ENCODE measurements around the gene ARMH2.
"Not testable (repeated sequence)": the region's sequence is repeated elsewhere in the genome, so short reads cannot be mapped to it uniquely, and the experiment has no call there.

The ARMH2 gene

DNA sequence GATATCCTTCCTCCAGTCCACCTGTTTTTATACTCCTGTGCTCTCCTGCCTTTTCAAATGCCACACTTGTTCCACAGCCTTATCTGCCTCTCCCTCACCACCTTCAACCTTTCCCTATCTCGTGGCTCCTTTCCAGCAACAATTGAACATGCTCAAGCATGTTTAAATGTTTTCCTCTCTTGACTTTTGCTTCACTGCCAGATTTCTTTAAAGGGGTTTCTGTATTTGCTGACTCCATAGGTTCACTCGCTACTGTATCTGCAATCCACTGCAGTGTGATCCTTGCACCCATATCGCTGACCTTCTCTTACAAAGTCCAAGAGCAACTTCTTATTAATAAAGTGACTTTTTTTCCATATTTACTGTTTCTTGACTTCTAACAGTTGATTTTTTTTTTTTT lies 35.1 kb downstream of the ARMH2 start:
- DNase-seq (no peak), ATAC-seq (no peak)
- Mint-ChIP-seq H3K27me3 (no peaks in the 10 kb centered on the region), H3K9me3 (no peaks in the 10 kb centered on the region), H3K4me1 (peaks cover 2% of the 10 kb centered on the region), H3K4me3 (no peak overlapping the region), H3K27ac (no peak overlapping the region), H3K36me3 (ENCODE audit: low read depth) (no peaks in the 10 kb centered on the region)

DNA sequence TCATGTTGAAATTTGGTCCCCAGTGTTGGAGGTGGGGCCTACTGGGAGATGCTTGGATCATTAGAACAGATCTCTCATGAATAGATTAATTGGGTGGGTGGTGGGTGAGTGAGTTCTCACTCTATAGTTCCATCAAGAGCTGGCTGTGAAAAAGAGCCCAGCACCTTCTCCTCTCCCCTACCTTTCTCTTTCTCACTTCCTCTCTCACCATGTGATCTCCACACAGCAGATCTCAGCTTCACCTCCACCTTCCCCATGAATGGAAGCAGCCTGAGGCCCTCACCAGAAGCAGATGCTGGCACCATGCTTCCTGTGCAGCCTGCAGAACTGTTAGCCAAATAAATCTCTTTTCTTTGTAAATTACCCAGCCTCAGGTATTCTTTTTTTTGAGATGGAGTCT lies 36.9 kb downstream of the ARMH2 start:
- Mint-ChIP-seq H3K4me1 (peaks cover 2% of the 10 kb centered on the region), H3K4me3 (no peak overlapping the region), H3K9me3 (no peaks in the 10 kb centered on the region), H3K27ac (no peak overlapping the region), H3K36me3 (ENCODE audit: low read depth) (no peaks in the 10 kb centered on the region), H3K27me3 (no peaks in the 10 kb centered on the region)
- DNase-seq (no peak), ATAC-seq (no peak)

DNA sequence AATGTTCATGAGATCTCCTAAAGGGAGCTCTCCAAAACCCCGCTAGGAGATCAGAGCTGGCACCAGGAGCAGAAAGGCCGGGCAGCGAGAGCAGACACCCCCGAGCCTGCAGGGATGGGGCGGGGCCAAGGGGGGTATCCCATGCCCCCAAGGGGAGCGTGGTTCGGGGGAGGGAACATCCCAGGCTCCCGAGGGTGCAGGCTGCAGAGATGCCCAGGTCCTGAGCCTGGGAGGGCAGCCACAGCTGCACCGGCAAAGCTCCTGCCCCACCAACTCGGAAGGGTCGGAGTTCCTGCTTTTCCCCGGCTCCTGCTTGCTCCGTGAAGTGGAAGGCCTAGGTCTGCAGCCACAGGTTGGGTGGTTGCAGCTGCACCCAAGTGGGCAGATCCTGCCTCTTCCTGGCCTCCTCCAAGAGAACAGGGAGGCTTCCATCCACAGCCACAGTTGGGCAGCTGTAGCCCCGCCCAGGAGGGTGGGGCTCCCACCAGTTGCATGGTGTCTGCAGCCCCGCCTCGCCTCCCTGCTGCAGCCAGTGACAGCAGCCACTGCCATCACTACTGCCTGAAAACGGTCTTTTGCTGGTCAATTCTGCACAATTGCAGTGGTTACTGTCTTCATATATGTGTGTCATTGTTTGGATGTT lies 37.4 kb downstream of the ARMH2 start:
- DNase-seq, result no peak

DNA sequence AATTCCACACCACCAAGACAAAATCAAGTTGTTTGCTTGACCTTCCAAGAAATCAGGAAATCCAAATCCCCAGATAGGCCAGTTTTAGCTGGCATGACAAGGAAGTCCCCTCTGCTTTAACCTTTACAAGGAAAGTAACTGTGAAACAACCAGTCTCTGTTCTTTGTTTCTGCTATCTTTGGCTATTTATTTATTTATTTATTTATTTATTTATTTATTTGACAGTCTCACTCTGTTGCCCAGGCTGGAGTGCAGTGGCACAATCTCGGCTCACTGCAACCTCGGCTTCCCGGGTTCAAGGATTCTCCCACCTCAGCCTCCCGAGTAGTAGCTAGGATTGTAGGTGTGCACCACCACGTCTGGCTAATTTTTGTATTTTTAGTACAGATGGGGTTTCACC lies 38.5 kb downstream of the ARMH2 start:
- H3K4me3 Mint-ChIP-seq, result no peak overlapping the region
- DNase-seq, result no peak
- no peak for ATAC-seq
- H3K27me3 Mint-ChIP-seq, result no peaks in the 10 kb centered on the region
- H3K36me3 Mint-ChIP-seq (ENCODE audit: low read depth), result no peaks in the 10 kb centered on the region
- no peaks in the 10 kb centered on the region for H3K9me3 Mint-ChIP-seq
- H3K27ac Mint-ChIP-seq, result no peak overlapping the region
- peaks cover 1% of the 10 kb centered on the region for H3K4me1 Mint-ChIP-seq

More for the DNA sequence above, 37.4 kb downstream of the ARMH2 start:
- ATAC-seq, result no peak
- no peaks in the 10 kb centered on the region for H3K27me3 Mint-ChIP-seq
- H3K4me3 Mint-ChIP-seq, result no peak overlapping the region
- peaks cover 2% of the 10 kb centered on the region for H3K4me1 Mint-ChIP-seq
- no peaks in the 10 kb centered on the region for H3K36me3 Mint-ChIP-seq (ENCODE audit: low read depth)
- no peaks in the 10 kb centered on the region for H3K9me3 Mint-ChIP-seq
- no peak overlapping the region for H3K27ac Mint-ChIP-seq

GRCh38 chr6:24759718-24760117 lies 39.0 kb downstream of the ARMH2 start:
- H3K36me3 Mint-ChIP-seq (ENCODE audit: low read depth), result no peaks in the 10 kb centered on the region
- no peaks in the 10 kb centered on the region for H3K9me3 Mint-ChIP-seq
- no peak overlapping the region for H3K4me3 Mint-ChIP-seq
- no peaks in the 10 kb centered on the region for H3K4me1 Mint-ChIP-seq
- no peak for DNase-seq
- ATAC-seq, result no peak
- no peak overlapping the region for H3K27ac Mint-ChIP-seq
- no peaks in the 10 kb centered on the region for H3K27me3 Mint-ChIP-seq

GRCh38 chr6:24757611-24758010 lies 41.1 kb downstream of the ARMH2 start:
- ATAC-seq, result no peak
- peaks cover under 1% of the 10 kb centered on the region for H3K27me3 Mint-ChIP-seq
- H3K9me3 Mint-ChIP-seq, result peaks cover 8% of the 10 kb centered on the region
- DNase-seq, result no peak
- no peaks in the 10 kb centered on the region for H3K4me1 Mint-ChIP-seq
- H3K36me3 Mint-ChIP-seq (ENCODE audit: low read depth), result peaks cover 1% of the 10 kb centered on the region
- no peak overlapping the region for H3K27ac Mint-ChIP-seq
- no peak overlapping the region for H3K4me3 Mint-ChIP-seq

- Mint-ChIP-seq H3K4me3 (no peak overlapping the region), H3K4me1 (no peaks in the 10 kb centered on the region), H3K27me3 (peaks cover 2% of the 10 kb centered on the region), H3K27ac (no peak overlapping the region), H3K36me3 (ENCODE audit: low read depth) (peaks cover 1% of the 10 kb centered on the region), H3K9me3 (peaks cover 8% of the 10 kb centered on the region)
- ATAC-seq (no peak), DNase-seq (no peak)
These were observed 43.4 kb downstream of the ARMH2 start for GRCh38 chr6:24755279-24755678.

DNA sequence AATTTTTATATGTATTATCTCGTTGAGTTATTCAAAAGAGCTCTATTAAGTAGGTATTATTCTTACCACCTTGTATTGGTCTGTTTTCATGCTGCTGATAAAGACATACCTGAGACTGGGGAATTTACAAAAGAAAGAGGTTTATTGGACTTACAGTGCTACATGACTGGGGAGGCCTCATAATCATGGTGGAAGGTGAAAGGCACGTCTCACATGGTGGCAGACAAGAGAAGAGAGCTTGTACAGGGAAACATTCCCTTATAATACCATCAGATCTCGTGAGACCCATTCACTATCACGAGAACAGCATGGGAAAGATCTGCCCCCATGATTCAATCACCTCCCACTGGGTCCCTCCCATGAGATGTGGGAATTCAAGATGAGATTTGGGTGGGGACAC lies 44.3 kb downstream of the ARMH2 start:
- H3K4me3 Mint-ChIP-seq; H3K36me3 Mint-ChIP-seq (ENCODE audit: low read depth); H3K4me1 Mint-ChIP-seq; DNase-seq; H3K27me3 Mint-ChIP-seq; ATAC-seq; H3K27ac Mint-ChIP-seq; H3K9me3 Mint-ChIP-seq: not testable (repeated sequence)

GRCh38 chr6:24753545-24753944 lies 45.2 kb downstream of the ARMH2 start:
- Mint-ChIP-seq H3K27me3 (peaks cover 2% of the 10 kb centered on the region), H3K4me3 (no peak overlapping the region), H3K4me1 (no peaks in the 10 kb centered on the region), H3K36me3 (ENCODE audit: low read depth) (peaks cover 1% of the 10 kb centered on the region), H3K27ac (no peak overlapping the region), H3K9me3 (peaks cover 8% of the 10 kb centered on the region)
- ATAC-seq (no peak), DNase-seq (no peak)

DNA sequence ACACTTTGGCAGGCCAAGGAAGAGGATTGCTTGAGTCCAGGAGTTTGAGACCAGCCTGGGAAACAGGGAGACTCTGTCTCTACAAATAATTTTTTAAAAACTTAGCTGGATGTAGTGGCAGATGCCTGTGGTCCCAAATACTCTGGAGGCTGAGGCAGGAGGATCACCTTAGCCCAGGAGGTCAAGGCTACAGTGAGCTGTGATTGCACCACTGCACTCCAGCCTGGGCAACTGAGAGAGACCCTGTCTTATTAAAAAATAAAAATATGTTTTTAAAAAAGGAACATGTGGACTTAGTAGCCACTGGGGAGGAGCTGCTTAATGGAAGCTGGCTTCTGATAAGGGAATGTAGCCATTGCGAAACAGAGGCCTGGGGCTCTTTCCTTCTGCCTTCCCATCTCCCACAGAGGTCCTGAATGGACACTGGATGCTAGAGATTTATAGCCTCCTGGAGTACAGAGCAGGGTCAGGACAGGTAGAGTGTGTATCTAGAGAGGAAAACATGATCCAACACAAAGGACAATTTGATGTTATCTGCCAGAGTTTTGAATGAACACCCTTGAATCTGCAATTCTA lies 45.7 kb downstream of the ARMH2 start:
- H3K27me3 Mint-ChIP-seq, result peaks cover 2% of the 10 kb centered on the region
- H3K27ac Mint-ChIP-seq, result no peak overlapping the region
- no peaks in the 10 kb centered on the region for H3K4me1 Mint-ChIP-seq
- ATAC-seq (no peak), DNase-seq (no peak)
- H3K4me3 Mint-ChIP-seq, result no peak overlapping the region
- H3K9me3 Mint-ChIP-seq, result peaks cover 8% of the 10 kb centered on the region
- H3K36me3 Mint-ChIP-seq (ENCODE audit: low read depth), result peaks cover 1% of the 10 kb centered on the region

- H3K9me3 Mint-ChIP-seq, result peaks cover 8% of the 10 kb centered on the region
- ATAC-seq (no peak), DNase-seq (no peak)
- H3K4me1 Mint-ChIP-seq, result no peaks in the 10 kb centered on the region
- H3K4me3 Mint-ChIP-seq, result no peak overlapping the region
- H3K27me3 Mint-ChIP-seq, result peaks cover 2% of the 10 kb centered on the region
- peaks cover 1% of the 10 kb centered on the region for H3K36me3 Mint-ChIP-seq (ENCODE audit: low read depth)
- no peak overlapping the region for H3K27ac Mint-ChIP-seq
These were observed 46.2 kb downstream of the ARMH2 start for GRCh38 chr6:24752503-24752902.

DNA sequence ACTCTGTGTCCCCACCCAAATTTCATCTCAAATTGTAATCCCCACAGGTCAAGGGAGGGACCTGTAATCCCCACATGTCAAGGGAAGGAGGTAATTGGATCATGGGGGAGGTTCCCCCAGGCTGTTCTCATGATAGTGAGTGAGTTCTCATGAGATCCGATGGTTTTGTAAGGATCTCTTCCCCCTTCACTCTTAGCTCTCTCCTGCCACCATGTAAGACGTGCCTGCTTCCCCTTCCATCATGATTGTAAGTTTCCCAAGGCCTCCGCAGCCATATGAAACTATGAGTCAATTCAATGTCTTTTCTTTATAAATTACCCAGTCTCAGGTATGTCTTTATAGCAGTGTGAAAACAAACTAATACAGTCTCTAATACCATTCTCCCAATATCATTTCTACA lies 47.8 kb downstream of the ARMH2 start:
- H3K27me3 Mint-ChIP-seq; H3K27ac Mint-ChIP-seq; H3K4me1 Mint-ChIP-seq; ATAC-seq; H3K36me3 Mint-ChIP-seq (ENCODE audit: low read depth); H3K9me3 Mint-ChIP-seq; H3K4me3 Mint-ChIP-seq; DNase-seq: not testable (repeated sequence)

GRCh38 chr6:24749297-24749696 lies 49.4 kb downstream of the ARMH2 start:
- Mint-ChIP-seq H3K36me3 (ENCODE audit: low read depth) (peaks cover under 1% of the 10 kb centered on the region), H3K27ac (no peak overlapping the region), H3K9me3 (peaks cover 6% of the 10 kb centered on the region), H3K4me1 (peaks cover 3% of the 10 kb centered on the region), H3K4me3 (no peak overlapping the region), H3K27me3 (peaks cover 2% of the 10 kb centered on the region)
- ATAC-seq (no peak), DNase-seq (no peak)
